Kidney glomerular epithelial cell (primary cell): ENCODE results near the gene CORIN.
A peak's percentile ranks its signal among the peaks of the same experiment; 100 is the strongest.
"Not testable (repeated sequence)": the region's sequence is repeated elsewhere in the genome, so short reads cannot be mapped to it uniquely, and the experiment has no call there.

Experiments
- DNase-seq: peaks from one replicate; lab custom pipeline; 2025; lab: John Stamatoyannopoulos, UW

Gene CORIN

GRCh38 chr4:47721485-47721884, 116.4 kb downstream of the CORIN start:
- no peak for DNase-seq

GRCh38 chr4:47720787-47721186, 117.1 kb downstream of the CORIN start:
- no peak for DNase-seq

GRCh38 chr4:47719576-47719975, 118.3 kb downstream of the CORIN start:
- no peak for DNase-seq

- no peak for DNase-seq
Observed at GRCh38 chr4:47718696-47719095, 119.2 kb downstream of the CORIN start.

GRCh38 chr4:47717188-47717587, 120.7 kb downstream of the CORIN start:
- DNase-seq, result no peak

GRCh38 chr4:47715716-47716416, 122.0 kb downstream of the CORIN start:
- DNase-seq, result no peak

- DNase-seq, result no peak
Observed at GRCh38 chr4:47714269-47714668, 123.6 kb downstream of the CORIN start.

- DNase-seq, result no peak
Observed at GRCh38 chr4:47713129-47713834, 124.6 kb downstream of the CORIN start.

GRCh38 chr4:47711646-47712045, 126.2 kb downstream of the CORIN start:
- DNase-seq, result no peak

GRCh38 chr4:47711183-47711582, 126.7 kb downstream of the CORIN start:
- no peak for DNase-seq

GRCh38 chr4:47706352-47706751, 131.5 kb downstream of the CORIN start:
- not testable (repeated sequence) for DNase-seq

GRCh38 chr4:47705326-47705981, 132.4 kb downstream of the CORIN start:
- peak; percentile 39 for DNase-seq

- peak; percentile 26 for DNase-seq
Observed at GRCh38 chr4:47704693-47705325, 133.1 kb downstream of the CORIN start.

- DNase-seq, result peak; percentile 71
Observed at GRCh38 chr4:47703956-47704355, 133.9 kb downstream of the CORIN start.

- DNase-seq, result no peak
Observed at GRCh38 chr4:47703008-47703407, 134.9 kb downstream of the CORIN start.

GRCh38 chr4:47701286-47701685, 136.6 kb downstream of the CORIN start:
- DNase-seq, result no peak

- DNase-seq, result no peak
Observed at GRCh38 chr4:47698837-47699236, 139.0 kb downstream of the CORIN start.

GRCh38 chr4:47696823-47697222, 141.0 kb downstream of the CORIN start:
- DNase-seq, result no peak

- no peak for DNase-seq
Observed at GRCh38 chr4:47695260-47695659, 142.6 kb downstream of the CORIN start.

- DNase-seq, result no peak
Observed at GRCh38 chr4:47694322-47694721, 143.5 kb downstream of the CORIN start.

GRCh38 chr4:47692691-47693090, 145.2 kb downstream of the CORIN start:
- no peak for DNase-seq

- DNase-seq, result not testable (repeated sequence)
Observed at GRCh38 chr4:47691757-47692383, 146.0 kb downstream of the CORIN start.
